ENCODE data around the gene C9orf50.

DNA sequence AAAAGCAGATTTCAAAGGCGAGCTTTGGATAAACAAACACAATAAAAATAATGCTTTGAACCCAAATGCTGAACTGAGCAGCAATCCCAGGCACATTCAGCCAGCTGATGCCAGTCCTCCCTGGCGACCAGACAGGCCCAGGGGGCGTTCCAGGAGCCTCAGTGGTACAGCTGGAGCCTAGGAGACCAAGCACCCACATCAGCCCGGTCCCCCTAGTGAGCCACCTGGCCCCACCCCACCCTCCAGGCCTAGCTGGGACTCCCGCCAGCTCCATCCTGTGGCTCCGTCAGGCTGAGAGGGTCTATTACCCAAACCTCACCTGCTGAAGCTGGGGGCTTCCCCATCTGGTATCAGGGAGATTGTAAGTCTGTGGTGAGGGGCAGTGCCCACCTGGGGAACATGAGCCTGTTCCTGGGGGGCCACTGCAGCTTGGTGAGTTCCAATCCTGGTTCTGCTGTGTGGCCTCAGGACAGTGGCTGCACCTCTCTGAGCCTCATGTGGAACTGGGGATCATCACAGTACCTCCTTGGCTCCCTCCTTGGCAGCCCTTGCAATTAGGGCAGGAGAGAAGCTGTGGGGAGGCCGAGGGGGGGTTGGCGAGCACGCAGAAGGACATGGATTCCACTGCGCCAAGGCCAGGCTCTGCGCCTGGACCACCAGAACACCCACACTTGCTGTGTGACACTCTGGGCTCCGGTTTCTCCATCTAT lies 16.7 kb downstream of the C9orf50 start:
- TF ChIP-seq, protein P1, sequence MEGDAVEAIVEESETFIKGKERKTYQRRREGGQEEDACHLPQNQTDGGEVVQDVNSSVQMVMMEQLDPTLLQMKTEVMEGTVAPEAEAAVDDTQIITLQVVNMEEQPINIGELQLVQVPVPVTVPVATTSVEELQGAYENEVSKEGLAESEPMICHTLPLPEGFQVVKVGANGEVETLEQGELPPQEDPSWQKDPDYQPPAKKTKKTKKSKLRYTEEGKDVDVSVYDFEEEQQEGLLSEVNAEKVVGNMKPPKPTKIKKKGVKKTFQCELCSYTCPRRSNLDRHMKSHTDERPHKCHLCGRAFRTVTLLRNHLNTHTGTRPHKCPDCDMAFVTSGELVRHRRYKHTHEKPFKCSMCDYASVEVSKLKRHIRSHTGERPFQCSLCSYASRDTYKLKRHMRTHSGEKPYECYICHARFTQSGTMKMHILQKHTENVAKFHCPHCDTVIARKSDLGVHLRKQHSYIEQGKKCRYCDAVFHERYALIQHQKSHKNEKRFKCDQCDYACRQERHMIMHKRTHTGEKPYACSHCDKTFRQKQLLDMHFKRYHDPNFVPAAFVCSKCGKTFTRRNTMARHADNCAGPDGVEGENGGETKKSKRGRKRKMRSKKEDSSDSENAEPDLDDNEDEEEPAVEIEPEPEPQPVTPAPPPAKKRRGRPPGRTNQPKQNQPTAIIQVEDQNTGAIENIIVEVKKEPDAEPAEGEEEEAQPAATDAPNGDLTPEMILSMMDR (tag by site-specific recombination; IDR thresholded peaks at IDR 0.05) = no peak
- TF ChIP-seq ZNF214 (tag by site-specific recombination; IDR thresholded peaks at IDR 0.05; ENCODE audit: borderline replicate concordance) (no peak), ZNF394 (tag by site-specific recombination; IDR thresholded peaks at IDR 0.05; ENCODE audit: borderline replicate concordance) (no peak), KLF1 (tag by site-specific recombination; IDR thresholded peaks at IDR 0.05) (no peak), ZSCAN30 (tag by site-specific recombination; IDR thresholded peaks at IDR 0.05) (no peak), YY1 (tag by site-specific recombination; IDR thresholded peaks at IDR 0.05) (no peak), KLF16 (tag by site-specific recombination; IDR thresholded peaks at IDR 0.05) (no peak), ZBTB17 (tag by site-specific recombination; IDR thresholded peaks at IDR 0.05) (no peak), ZNF138 (tag by site-specific recombination; IDR thresholded peaks at IDR 0.05; ENCODE audit: borderline replicate concordance) (no peak), ZXDB (tag by site-specific recombination; IDR thresholded peaks at IDR 0.05) (no peak)
- TF ChIP-seq, protein P2, sequence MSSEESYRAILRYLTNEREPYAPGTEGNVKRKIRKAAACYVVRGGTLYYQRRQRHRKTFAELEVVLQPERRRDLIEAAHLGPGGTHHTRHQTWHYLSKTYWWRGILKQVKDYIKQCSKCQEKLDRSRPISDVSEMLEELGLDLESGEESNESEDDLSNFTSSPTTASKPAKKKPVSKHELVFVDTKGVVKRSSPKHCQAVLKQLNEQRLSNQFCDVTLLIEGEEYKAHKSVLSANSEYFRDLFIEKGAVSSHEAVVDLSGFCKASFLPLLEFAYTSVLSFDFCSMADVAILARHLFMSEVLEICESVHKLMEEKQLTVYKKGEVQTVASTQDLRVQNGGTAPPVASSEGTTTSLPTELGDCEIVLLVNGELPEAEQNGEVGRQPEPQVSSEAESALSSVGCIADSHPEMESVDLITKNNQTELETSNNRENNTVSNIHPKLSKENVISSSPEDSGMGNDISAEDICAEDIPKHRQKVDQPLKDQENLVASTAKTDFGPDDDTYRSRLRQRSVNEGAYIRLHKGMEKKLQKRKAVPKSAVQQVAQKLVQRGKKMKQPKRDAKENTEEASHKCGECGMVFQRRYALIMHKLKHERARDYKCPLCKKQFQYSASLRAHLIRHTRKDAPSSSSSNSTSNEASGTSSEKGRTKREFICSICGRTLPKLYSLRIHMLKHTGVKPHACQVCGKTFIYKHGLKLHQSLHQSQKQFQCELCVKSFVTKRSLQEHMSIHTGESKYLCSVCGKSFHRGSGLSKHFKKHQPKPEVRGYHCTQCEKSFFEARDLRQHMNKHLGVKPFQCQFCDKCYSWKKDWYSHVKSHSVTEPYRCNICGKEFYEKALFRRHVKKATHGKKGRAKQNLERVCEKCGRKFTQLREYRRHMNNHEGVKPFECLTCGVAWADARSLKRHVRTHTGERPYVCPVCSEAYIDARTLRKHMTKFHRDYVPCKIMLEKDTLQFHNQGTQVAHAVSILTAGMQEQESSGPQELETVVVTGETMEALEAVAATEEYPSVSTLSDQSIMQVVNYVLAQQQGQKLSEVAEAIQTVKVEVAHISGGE (tag by site-specific recombination; conservative IDR thresholded peaks at IDR 0.05; ENCODE audit: low read depth) = no peak
